ENCODE results near the gene KLK5.
"Not testable (repeated sequence)": the region's sequence is repeated elsewhere in the genome, so short reads cannot be mapped to it uniquely, and the experiment has no call there.

Gene KLK5

DNA sequence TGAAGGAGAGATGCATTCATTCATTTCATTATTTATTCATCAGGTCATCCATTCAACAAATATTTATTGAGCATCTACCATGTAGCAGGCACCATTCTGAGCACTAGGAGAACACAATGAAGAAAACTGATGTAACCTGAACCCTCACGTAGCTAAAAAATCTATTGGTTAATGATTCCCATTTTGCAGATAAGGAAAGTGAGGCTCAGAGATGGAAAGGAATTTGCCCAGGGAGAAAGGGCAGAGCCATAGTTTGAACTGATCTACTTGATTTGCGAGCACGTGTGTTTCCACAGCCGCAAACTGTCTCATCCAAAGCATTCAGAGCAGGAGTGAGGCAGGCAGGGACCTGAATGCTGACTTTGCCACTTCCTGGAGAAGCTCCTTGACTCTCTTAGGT, 45.8 kb upstream of the KLK5 start:
- H3K79me2 ChIP-seq = no peaks in the 10 kb centered on the region
- H3K9me3 ChIP-seq (ENCODE audit: control insufficient read depth, low read length) = no peaks in the 10 kb centered on the region
- H3K4me1 ChIP-seq = no peaks in the 10 kb centered on the region
- H3K27me3 ChIP-seq (ENCODE audit: control insufficient read depth, insufficient read depth, low read length) = no peaks in the 10 kb centered on the region
- no peak overlapping the region for H3K9ac ChIP-seq
- TF ChIP-seq, protein P1, sequence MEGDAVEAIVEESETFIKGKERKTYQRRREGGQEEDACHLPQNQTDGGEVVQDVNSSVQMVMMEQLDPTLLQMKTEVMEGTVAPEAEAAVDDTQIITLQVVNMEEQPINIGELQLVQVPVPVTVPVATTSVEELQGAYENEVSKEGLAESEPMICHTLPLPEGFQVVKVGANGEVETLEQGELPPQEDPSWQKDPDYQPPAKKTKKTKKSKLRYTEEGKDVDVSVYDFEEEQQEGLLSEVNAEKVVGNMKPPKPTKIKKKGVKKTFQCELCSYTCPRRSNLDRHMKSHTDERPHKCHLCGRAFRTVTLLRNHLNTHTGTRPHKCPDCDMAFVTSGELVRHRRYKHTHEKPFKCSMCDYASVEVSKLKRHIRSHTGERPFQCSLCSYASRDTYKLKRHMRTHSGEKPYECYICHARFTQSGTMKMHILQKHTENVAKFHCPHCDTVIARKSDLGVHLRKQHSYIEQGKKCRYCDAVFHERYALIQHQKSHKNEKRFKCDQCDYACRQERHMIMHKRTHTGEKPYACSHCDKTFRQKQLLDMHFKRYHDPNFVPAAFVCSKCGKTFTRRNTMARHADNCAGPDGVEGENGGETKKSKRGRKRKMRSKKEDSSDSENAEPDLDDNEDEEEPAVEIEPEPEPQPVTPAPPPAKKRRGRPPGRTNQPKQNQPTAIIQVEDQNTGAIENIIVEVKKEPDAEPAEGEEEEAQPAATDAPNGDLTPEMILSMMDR (IDR thresholded peaks at IDR 0.05) = no peak
- no peaks in the 10 kb centered on the region for H3K36me3 ChIP-seq (ENCODE audit: control insufficient read depth, insufficient read depth, low read length)
- H3K4me3 ChIP-seq (ENCODE audit: low read depth, low read length) = no peak overlapping the region
- H3K27ac ChIP-seq = no peak overlapping the region
- H2AFZ ChIP-seq = no peak overlapping the region
- no peak overlapping the region for H3K4me2 ChIP-seq (ENCODE audit: low read length)

DNA sequence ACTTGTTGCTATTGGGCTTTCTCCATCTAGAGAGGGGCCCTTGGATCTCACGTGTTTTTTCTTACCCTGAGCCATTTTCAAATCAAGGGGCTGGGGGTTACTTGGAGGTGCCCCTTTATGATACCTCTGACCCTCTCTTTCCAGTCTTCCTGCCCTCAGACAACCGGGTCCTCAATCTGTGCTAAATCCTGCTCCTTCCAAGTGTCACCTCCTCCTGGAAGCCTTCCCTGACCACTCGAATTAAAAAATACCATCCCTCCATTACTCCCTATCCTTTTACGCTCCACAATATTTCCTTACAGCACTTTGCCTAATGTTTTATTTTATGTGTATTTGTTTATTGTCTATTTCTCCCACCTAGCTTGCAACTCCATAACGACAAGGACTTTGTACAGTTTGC, 45.2 kb upstream of the KLK5 start:
- Histone ChIP-seq H3K9me3 (ENCODE audit: control insufficient read depth, low read length) (no peaks in the 10 kb centered on the region), H3K4me3 (ENCODE audit: low read depth, low read length) (no peak overlapping the region), H3K79me2 (no peaks in the 10 kb centered on the region), H3K4me1 (no peaks in the 10 kb centered on the region), H3K9ac (no peak overlapping the region), H3K27ac (no peak overlapping the region), H3K27me3 (ENCODE audit: control insufficient read depth, insufficient read depth, low read length) (no peaks in the 10 kb centered on the region), H3K4me2 (ENCODE audit: low read length) (no peak overlapping the region), H3K36me3 (ENCODE audit: control insufficient read depth, insufficient read depth, low read length) (no peaks in the 10 kb centered on the region), H2AFZ (no peak overlapping the region)
- TF ChIP-seq, protein P1 (IDR thresholded peaks at IDR 0.05) = no peak

DNA sequence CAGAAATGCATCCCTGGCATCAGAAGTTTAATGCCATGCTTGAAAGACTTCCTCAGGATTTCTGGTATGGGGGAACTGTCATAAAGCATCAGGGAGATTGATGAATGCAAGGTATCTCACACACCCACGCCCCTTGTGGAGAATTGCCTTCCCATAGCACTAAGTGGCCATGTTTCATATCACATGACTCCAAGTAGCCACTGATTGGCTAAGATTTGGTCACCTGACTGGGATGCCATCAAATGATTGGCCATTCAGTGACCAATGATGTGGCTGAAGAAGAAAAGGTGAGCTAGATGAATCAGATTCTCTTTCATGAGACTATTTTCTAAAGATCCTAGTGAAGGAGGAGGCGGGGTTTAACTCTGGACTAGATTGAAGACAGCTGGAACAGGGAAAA, 41.3 kb upstream of the KLK5 start:
- Histone ChIP-seq H3K4me2 (ENCODE audit: low read length) (no peak overlapping the region), H3K36me3 (ENCODE audit: control insufficient read depth, insufficient read depth, low read length) (no peaks in the 10 kb centered on the region), H3K4me3 (ENCODE audit: low read depth, low read length) (no peak overlapping the region), H3K27ac (no peak overlapping the region), H2AFZ (no peak overlapping the region), H3K4me1 (no peaks in the 10 kb centered on the region), H3K27me3 (ENCODE audit: control insufficient read depth, insufficient read depth, low read length) (no peaks in the 10 kb centered on the region), H3K9ac (no peak overlapping the region), H3K79me2 (no peaks in the 10 kb centered on the region), H3K9me3 (ENCODE audit: control insufficient read depth, low read length) (no peaks in the 10 kb centered on the region)
- TF ChIP-seq, protein P1 (IDR thresholded peaks at IDR 0.05) = no peak

DNA sequence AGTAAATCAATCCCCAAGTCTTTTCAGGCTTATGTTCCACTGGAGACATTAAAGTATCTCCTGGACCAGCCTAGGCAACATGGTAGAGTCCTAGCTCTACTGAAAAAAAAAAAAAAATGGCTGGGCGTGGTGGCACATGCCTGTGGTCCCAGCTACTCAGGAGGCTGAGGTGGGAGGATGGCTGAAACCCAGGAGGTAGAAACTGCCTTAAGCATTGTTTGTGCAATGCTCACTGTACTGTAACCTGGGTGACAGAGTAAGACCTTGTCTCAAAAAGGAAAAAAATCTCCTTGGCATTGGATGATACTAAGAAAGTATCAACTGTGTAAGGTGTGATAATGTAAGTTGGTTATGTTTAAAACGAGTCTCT, 39.8 kb upstream of the KLK5 start:
- Histone ChIP-seq H3K9me3 (ENCODE audit: control insufficient read depth, low read length) (no peaks in the 10 kb centered on the region), H3K4me1 (no peaks in the 10 kb centered on the region), H3K9ac (no peak overlapping the region), H3K79me2 (no peaks in the 10 kb centered on the region), H3K36me3 (ENCODE audit: control insufficient read depth, insufficient read depth, low read length) (no peaks in the 10 kb centered on the region), H2AFZ (no peak overlapping the region), H3K27ac (no peak overlapping the region), H3K27me3 (ENCODE audit: control insufficient read depth, insufficient read depth, low read length) (no peaks in the 10 kb centered on the region), H3K4me3 (ENCODE audit: low read depth, low read length) (no peak overlapping the region), H3K4me2 (ENCODE audit: low read length) (no peak overlapping the region)
- TF ChIP-seq, protein P1 (IDR thresholded peaks at IDR 0.05) = no peak

DNA sequence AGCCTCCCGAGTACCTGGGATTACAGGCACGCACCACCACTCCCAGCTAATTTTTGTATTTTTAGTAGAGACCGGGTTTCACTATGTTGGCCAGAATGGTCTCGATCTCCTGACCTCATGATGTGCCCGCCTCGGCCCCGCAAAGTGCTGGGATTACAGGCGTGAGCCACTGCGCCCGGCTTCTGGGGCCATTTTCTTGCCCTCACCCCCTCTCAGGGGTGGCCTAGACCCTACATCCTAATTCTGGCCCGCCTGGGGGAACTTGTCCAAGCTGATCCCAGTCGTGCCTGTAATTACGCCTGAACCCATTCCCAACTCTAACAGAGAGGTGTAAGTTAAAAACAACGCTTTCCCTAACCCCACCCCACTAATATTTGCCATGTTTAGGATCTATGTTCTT, 31.6 kb upstream of the KLK5 start:
- H3K27ac ChIP-seq; H3K79me2 ChIP-seq; H3K9ac ChIP-seq; H3K4me3 ChIP-seq (ENCODE audit: low read depth, low read length); H3K9me3 ChIP-seq (ENCODE audit: control insufficient read depth, low read length); H2AFZ ChIP-seq; H3K27me3 ChIP-seq (ENCODE audit: control insufficient read depth, insufficient read depth, low read length); H3K36me3 ChIP-seq (ENCODE audit: control insufficient read depth, insufficient read depth, low read length); H3K4me2 ChIP-seq (ENCODE audit: low read length); H3K4me1 ChIP-seq: not testable (repeated sequence)
